HuH-7.5 (cell line): Measurements from ENCODE around the gene CCDC192.

Source experiments
- DNase-seq: peaks from one replicate; pipeline ENCODE4 v3.0.0; 2011; ENCODE audit warnings: low spot score

The CCDC192 gene

GRCh38 chr5:127957701-127958239 lies 254.6 kb downstream of the CCDC192 start:
- DNase-seq = no peak

DNA sequence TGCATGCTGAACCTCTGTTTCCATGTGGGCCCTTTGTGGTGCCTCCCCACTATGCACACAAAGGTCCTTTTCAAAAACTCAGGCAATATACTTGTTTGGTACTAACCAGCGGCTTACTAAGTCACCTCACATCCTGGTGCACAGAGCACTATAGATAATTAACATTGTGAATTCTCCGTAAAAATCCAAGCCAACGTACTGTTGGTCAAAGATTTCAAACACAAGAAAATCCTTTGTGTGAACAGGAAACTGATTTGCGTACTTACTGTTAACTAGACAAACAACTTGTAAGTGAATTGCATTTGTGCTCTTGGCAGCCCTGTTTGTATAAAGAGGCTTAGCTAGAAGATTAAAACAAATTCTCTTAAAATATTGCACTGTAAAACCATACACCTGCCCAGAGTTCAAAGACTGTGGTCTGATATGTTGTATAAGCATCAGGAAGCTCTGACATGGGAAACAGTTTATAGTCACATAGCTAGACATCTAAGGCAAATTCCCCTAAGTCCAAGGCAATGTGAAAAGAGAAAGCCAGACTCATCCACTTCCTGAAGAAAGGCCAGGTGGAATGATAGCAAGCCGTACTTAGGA lies 255.3 kb downstream of the CCDC192 start:
- no peak for DNase-seq

DNA sequence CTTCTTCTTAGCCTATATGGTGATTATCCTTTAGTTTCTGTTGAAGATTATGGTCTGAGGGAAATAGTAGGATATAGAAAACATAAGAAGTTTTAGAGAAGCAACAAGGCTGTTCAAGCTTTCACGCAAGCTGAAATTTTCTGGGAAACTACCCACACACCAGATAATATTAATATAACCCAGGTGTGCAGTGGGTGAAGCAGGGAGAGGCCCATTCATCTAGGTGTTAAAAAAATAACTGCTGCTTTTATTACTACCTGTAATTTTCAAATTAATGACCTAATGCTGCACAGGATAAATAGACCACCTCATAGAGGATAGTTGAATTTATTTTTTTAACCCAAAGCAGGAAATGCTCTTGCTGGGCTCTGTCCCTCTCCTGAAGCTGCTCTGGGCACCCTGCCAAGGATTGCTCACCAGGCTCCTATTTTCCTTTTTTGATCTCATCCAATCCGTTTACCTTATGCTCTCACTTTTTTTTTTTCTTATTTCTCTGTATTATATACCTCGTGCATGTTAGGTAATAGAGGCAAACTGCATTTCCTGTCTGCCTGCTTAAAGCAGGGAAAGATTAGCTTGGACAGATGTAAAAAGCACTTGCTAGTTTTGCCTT lies 256.1 kb downstream of the CCDC192 start:
- no peak for DNase-seq

DNA sequence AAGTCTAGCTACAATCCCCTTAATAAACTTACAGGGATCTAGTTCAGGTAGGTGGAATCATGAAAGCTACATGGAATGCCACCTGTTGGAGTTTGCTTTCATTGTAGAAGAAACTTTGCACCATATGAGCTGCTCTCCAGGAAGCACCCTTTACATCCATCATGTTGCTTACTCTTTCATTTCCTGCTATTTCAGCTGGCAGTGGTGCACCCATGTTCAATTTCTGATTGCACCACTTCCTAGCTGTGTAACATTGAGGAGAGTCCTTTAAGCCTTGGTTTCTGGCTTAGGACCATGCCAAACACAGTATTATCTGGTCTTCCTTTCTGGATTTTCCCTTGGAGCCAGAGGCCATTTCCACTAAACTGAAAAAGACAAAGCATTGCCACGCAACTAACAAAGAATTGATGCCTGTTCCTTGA lies 257.1 kb downstream of the CCDC192 start:
- no peak for DNase-seq

GRCh38 chr5:127961006-127961762 lies 258.0 kb downstream of the CCDC192 start:
- DNase-seq = no peak

DNA sequence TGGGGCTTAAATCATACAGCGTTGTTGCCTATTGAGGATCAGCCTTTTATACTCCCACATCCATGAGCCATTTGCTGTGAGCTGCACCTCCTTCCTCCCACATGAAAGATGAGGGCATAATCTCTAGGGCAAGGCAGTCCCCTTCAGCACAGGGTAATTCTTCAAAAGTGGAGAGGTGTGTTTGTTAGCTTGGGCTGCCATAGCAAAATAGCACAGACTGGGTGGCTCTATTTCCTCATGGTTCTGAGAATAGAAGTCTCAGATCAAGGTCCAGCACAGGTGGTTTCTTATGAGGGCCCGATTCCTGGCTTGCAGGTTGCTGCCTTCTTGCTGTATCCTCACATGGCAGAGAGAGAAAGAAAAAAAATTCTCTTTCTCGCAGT lies 258.6 kb downstream of the CCDC192 start:
- DNase-seq = no peak

- DNase-seq = no peak
Measured at GRCh38 chr5:127962491-127962890, 259.3 kb downstream of the CCDC192 start.

DNA sequence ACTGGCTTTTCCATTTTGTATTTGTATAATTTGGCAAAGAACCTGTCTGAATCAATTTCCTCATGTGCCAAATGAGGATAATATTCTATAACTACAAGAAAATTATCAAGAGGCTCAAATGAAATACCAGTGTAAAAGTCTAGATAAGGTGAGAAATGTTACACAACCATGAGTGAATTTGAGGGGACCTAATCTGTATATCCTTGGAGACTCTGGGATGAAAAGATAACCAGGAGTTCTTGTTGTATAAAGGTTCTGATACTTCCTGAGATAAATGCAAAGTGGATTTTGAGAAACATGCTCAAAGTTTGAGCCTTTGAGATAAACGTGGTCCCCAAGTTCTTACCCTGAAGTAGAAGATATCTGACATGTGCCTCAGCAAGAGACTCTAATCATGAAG lies 260.0 kb downstream of the CCDC192 start:
- DNase-seq = no peak

GRCh38 chr5:127963931-127964330 lies 260.7 kb downstream of the CCDC192 start:
- no peak for DNase-seq

DNA sequence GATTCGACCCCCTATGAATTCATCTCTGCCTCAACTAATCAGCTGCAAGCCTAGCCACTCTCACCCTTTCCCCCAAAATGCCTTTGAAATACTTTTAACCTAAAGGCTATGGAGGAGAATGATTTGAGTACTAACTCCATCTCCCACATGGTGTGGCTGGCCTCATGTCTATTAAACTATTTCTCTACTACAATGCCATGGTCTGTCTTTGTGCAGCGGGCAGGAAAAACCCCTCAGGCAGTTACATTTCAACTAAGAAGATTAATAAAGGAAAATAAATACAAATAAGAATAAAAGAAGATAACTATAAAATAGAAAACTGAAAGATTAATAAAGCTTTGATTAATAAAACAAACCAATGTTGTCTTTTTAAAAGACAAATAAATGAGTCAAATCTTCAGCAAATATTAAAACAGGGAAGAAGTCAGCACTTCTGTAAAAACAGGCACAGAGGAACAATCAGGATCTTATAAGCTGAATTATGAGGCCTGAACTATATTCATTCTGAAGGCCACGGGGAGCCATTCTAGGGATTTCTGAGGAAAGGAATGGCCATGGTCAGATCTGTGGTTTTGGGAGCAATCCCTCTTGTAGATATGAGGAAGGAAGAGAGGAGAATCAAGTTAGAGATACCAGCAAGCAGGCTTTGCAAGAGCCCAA lies 264.3 kb downstream of the CCDC192 start:
- no peak for DNase-seq

- no peak for DNase-seq
Measured at GRCh38 chr5:127967983-127968592, 264.9 kb downstream of the CCDC192 start.

- no peak for DNase-seq
Measured at GRCh38 chr5:127969002-127969401, 265.8 kb downstream of the CCDC192 start.

DNA sequence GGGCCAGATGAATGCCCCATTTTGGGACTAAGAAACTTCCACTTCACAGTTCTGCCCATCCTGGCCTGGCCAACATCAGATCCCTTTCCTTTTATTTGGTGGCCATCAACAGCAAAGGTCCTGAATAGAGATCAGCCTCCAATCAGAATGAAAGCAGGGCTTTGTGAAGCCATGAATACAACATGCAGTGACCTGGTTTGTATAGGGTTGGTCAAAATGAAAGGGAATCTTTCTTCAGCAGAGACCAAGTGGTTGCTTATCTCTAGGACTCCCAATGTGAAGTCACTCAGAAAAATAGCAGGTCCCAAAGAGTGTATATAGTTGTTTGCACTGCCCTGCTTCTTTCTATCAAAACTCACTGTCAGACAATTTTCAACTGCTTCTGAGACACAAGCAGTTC lies 266.5 kb downstream of the CCDC192 start:
- DNase-seq = no peak

DNA sequence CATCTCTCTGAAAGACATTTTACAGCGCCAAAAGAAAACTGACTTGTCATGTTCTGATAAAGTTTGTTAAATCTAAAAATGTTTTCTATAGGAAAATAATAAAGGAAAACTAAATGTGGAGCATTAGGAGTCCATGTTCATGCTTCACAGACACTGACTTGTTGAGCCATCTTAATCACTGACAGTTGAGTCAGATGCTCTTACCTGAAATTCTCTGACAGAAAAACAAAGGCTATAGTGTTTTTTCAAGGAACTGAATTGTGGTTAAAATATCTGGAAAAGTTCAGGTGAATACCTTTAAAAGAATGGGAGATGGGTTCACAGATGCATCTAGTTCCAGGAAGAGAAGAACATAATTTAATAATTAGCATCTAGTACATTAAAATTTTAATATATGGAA lies 266.9 kb downstream of the CCDC192 start:
- DNase-seq = no peak

DNA sequence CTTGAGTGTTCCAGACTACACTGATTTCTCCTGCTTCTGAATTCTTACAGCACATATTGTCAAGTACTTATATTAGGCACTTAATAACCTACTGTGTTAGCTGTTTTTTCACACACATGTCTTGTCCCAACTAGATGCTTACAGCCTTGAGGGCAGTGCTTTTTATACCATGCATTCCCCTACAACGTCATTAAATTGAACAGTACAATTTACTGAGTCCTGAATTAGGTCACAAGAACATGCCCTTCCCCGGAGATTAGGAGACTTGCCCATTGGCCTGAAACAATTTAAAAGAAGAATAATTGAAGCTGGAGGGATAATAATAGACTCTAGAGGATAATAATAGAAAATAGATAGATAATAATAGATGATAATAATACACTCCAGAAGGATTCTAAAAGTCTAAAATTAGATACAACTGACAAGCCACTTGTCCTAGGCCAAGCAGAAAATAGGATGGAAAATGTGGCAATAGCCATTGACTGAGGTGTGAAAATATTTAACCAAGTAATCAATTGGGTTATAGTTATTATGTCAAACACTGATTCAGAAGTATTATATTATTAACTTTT lies 267.7 kb downstream of the CCDC192 start:
- DNase-seq = no peak

DNA sequence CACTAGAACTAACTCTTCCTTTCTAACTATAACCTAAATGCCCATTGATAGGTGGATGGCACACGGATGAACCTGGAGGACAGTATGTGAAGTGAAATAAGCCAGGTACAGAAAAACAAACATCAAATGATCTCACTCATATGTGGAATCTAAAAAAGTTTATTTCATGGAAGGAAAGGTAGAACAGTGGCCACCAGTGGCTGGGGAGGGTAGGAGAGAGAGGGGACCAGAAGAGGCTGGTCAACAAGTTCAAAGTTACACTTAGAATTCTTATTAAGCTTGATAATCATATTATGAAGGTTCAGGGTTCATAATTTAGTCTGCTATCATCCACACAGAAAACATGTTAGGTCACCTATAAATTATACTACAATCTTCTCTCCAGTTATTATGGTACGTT lies 272.8 kb downstream of the CCDC192 start:
- no peak for DNase-seq

GRCh38 chr5:127976525-127976924 lies 273.3 kb downstream of the CCDC192 start:
- no peak for DNase-seq

GRCh38 chr5:127976991-127977717 lies 274.0 kb downstream of the CCDC192 start:
- DNase-seq = no peak

DNA sequence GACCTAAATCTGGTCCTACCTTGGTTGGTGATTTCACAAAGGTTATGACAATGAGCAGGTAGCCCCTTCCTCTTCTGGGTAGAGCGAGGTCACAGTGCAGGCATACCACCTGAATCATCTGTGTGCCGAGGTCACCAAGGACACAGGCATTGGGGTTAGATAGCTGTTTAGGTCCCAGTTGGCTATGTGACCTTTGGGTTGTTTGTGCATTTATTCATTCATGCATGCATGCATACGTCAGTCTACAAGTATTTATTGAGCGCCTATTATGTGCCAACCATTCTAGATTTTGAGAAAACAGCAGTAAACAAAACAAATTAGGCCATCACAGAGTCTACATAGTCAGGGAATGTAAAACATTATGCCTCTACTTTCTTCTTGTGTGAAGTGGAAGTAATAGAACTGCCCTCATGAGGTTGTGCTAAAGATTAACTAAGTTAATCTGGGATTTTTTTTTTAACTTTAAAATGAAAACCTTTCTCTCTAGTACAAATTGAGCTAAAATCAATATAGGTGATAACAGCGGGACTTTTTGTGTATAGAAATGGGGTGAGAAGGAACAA lies 275.6 kb downstream of the CCDC192 start:
- DNase-seq = no peak

GRCh38 chr5:127979475-127979874 lies 276.3 kb downstream of the CCDC192 start:
- no peak for DNase-seq

DNA sequence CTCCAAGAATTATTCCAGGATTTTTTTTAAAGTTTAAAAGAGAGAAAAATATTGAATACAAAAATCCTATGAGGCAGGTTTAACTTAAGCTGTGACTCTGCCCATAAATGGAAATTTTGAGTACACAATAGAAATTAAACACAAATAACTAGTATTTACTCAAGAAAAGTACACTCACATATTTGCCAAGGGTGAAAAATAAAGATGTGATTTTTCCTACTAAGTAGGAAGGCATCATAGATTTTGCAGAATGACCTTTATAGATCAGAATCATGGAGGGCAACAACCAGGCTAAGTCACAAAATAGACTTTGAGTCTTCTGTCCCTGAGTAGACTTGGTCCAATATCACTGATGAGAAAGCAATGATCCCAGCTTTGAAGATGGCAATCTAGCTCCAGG lies 277.7 kb downstream of the CCDC192 start:
- no peak for DNase-seq
